Hepatocyte (in vitro differentiated cells): ENCODE data around the gene ATP8B4. TPM values are rescaled to one million over a fixed set of nuclear protein-coding genes. Genes with fewer than 3 reads are reported as not detected.

Experiments
- DNase-seq: peaks from one replicate; pipeline ENCODE4 v3.0.0-alpha.2; 2016; ENCODE audit warnings: low spot score
- H2AFZ ChIP-seq: fragments of 200-600 bp; sonication (generic); 2 replicates; pipeline ENCODE4 v1.6.0; 2016; ENCODE audit warnings: antibody characterized with exemption, mild to moderate bottlenecking
- H3K27ac ChIP-seq: fragments of 200-600 bp; sonication (generic); 2 replicates; pipeline ENCODE4 v1.5.1; 2016; ENCODE audit warnings: mild to moderate bottlenecking
- H3K27me3 ChIP-seq: fragments of 200-600 bp; sonication (generic); 2 replicates; pipeline ENCODE4 v1.6.1; 2016
- H3K36me3 ChIP-seq: fragments of 200-600 bp; sonication (generic); replicated peaks from 2 replicates; pipeline ENCODE4 v1.5.1; 2016; ENCODE audit warnings: low read depth; ENCODE audit not compliant: insufficient read depth
- H3K4me1 ChIP-seq: fragments of 200-600 bp; sonication (generic); 2 replicates; pipeline ENCODE4 v1.5.1; 2016; ENCODE audit warnings: mild to moderate bottlenecking, moderate library complexity; ENCODE audit not compliant: insufficient read depth
- H3K4me2 ChIP-seq: fragments of 200-600 bp; sonication (generic); 2 replicates; pipeline ENCODE4 v1.6.0; 2016
- H3K4me3 ChIP-seq: fragments of 200-600 bp; sonication (generic); 2 replicates; pipeline ENCODE4 v1.5.1; 2016; ENCODE audit warnings: mild to moderate bottlenecking
- H3K79me2 ChIP-seq: fragments of 200-600 bp; sonication (generic); 2 replicates; pipeline ENCODE4 v1.6.0; 2017; ENCODE audit warnings: mild to moderate bottlenecking
- H3K9me2 ChIP-seq: fragments of 200-600 bp; sonication (generic); replicated peaks from 2 replicates; pipeline ENCODE4 v1.6.0; 2017; ENCODE audit warnings: mild to moderate bottlenecking; ENCODE audit not compliant: insufficient read depth
- H3K9me3 ChIP-seq: fragments of 200-600 bp; sonication (generic); 2 replicates; pipeline ENCODE4 v1.5.1; 2016; ENCODE audit warnings: low read depth, mild to moderate bottlenecking
- H4K20me1 ChIP-seq: fragments of 200-600 bp; sonication (generic); 2 replicates; pipeline ENCODE4 v1.6.0; 2016; ENCODE audit warnings: mild to moderate bottlenecking; ENCODE audit not compliant: insufficient read depth, poor library complexity, severe bottlenecking
- EZH2 ChIP-seq: fragments of 200-600 bp; sonication (generic); IDR thresholded peaks from 2 replicates; pipeline ENCODE4 v1.6.1; 2016; ENCODE audit warnings: antibody characterized with exemption, mild to moderate bottlenecking, borderline replicate concordance
- EZH2phosphoT487 ChIP-seq: fragments of 200-600 bp; sonication (generic); IDR thresholded peaks from one replicate; pipeline ENCODE4 v1.6.1; 2018; ENCODE audit warnings: antibody characterized with exemption, mild to moderate bottlenecking, low read depth, moderate library complexity; ENCODE audit not compliant: unreplicated experiment, severe bottlenecking
- WGBS: methylation state at CpG from one replicate; pipeline ENCODE4 v1.1.6; 2016; ENCODE audit warnings: low lambda C conversion rate; ENCODE audit errors: missing lambda C conversion rate; 5-methylcytosine and 5-hydroxymethylcytosine counted together
- polyA plus RNA-seq: library from polyadenylated mRNA; unstranded; fragments of >200 nt; fragmentation: Nextera tagmentation; extraction: Ambion mirVana; gene quantifications from 2 replicates; pipeline ENCODE4 v1.2.1, GENCODE V29; 2016
- total RNA-seq: library from RNA; depleted of rRNA; stranded (reverse); fragments of >200 nt; gene quantifications from 2 replicates; pipeline ENCODE4 v1.2.3, GENCODE V29; 2014
- TF ChIP-seq, protein P1 (sequence below): fragments of 200-600 bp; sonication (generic); IDR thresholded peaks from 2 replicates; pipeline ENCODE4 v1.5.1; 2016; ENCODE audit warnings: antibody characterized with exemption, mild to moderate bottlenecking; ENCODE audit not compliant: poor library complexity

Gene ATP8B4
- total and polyA plus RNA-seq, 2 experiments from 2014 or later = 1.3 to 9.5 TPM

DNA sequence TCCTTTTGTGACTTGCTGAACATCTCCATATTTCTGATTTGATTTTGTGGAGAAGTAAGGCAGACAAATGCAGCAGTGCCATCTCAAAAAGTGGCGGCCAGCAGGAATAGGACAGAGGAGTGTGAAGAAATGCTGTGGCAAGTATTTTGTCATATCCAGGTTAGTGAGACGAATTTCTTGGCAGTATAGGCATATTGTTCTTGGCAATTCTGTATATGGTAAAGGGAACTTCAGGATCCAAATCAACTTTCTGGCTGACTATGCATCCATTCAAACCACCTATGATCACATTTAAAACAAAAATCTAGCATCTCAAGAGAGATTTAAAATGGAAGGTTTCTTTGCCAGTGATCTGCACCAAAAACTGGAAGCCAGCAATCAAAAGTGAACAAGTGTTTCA, 270.2 kb downstream of the ATP8B4 start:
- Histone ChIP-seq H3K27me3 (no peaks in the 10 kb centered on the region), H3K4me1 (peaks cover 7% of the 10 kb centered on the region), H3K9me2 (no peaks in the 10 kb centered on the region), H3K79me2 (no peaks in the 10 kb centered on the region), H2AFZ (no peak overlapping the region), H4K20me1 (no peaks in the 10 kb centered on the region), H3K27ac (peak overlapping the region; percentile 17), H3K4me2 (no peak overlapping the region), H3K9me3 (peaks cover 5% of the 10 kb centered on the region), H3K4me3 (no peak overlapping the region), H3K36me3 (no peaks in the 10 kb centered on the region)
- TF ChIP-seq, protein P1, sequence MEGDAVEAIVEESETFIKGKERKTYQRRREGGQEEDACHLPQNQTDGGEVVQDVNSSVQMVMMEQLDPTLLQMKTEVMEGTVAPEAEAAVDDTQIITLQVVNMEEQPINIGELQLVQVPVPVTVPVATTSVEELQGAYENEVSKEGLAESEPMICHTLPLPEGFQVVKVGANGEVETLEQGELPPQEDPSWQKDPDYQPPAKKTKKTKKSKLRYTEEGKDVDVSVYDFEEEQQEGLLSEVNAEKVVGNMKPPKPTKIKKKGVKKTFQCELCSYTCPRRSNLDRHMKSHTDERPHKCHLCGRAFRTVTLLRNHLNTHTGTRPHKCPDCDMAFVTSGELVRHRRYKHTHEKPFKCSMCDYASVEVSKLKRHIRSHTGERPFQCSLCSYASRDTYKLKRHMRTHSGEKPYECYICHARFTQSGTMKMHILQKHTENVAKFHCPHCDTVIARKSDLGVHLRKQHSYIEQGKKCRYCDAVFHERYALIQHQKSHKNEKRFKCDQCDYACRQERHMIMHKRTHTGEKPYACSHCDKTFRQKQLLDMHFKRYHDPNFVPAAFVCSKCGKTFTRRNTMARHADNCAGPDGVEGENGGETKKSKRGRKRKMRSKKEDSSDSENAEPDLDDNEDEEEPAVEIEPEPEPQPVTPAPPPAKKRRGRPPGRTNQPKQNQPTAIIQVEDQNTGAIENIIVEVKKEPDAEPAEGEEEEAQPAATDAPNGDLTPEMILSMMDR = no peak
- no peak for TF ChIP-seq EZH2phosphoT487
- TF ChIP-seq EZH2 = no peak
- no peak for DNase-seq
- WGBS = 91% methylated on average over 2 of the region's 2 CpGs

- no peaks in the 10 kb centered on the region for H3K27me3 ChIP-seq
- H3K4me1 ChIP-seq = peaks cover 12% of the 10 kb centered on the region
- TF ChIP-seq EZH2phosphoT487 (no peak), EZH2 (no peak)
- TF ChIP-seq, protein P1 = no peak
- H3K79me2 ChIP-seq = no peaks in the 10 kb centered on the region
- H3K9me2 ChIP-seq = no peaks in the 10 kb centered on the region
- H3K27ac ChIP-seq = peak overlapping the region; percentile 17
- no peaks in the 10 kb centered on the region for H4K20me1 ChIP-seq
- H3K36me3 ChIP-seq = no peaks in the 10 kb centered on the region
- whole genome bisulfite sequencing = 71% methylated on average over 2 of the region's 2 CpGs
- H3K4me3 ChIP-seq = no peak overlapping the region
- H3K4me2 ChIP-seq = no peak overlapping the region
- no peak for DNase-seq
- peaks cover 5% of the 10 kb centered on the region for H3K9me3 ChIP-seq
- H2AFZ ChIP-seq = no peak overlapping the region
Measured at GRCh38 chr15:49848282-49848724, 270.7 kb downstream of the ATP8B4 start.

GRCh38 chr15:49847423-49848281, 271.4 kb downstream of the ATP8B4 start:
- TF ChIP-seq, protein P1 = no peak
- no peak for TF ChIP-seq EZH2phosphoT487
- no peak for TF ChIP-seq EZH2
- Histone ChIP-seq H3K27ac (peak overlapping the region; percentile 17), H3K36me3 (no peaks in the 10 kb centered on the region), H3K27me3 (no peaks in the 10 kb centered on the region), H3K4me1 (peaks cover 12% of the 10 kb centered on the region), H3K9me2 (no peaks in the 10 kb centered on the region), H4K20me1 (no peaks in the 10 kb centered on the region), H3K79me2 (no peaks in the 10 kb centered on the region), H2AFZ (no peak overlapping the region), H3K4me3 (no peak overlapping the region), H3K4me2 (no peak overlapping the region), H3K9me3 (peaks cover 5% of the 10 kb centered on the region)
- no peak for DNase-seq
- WGBS = 84% methylated on average over 5 of the region's 5 CpGs
